DND-41 (cell line): ENCODE results near the gene CPLANE2.

Experiments
- ATAC-seq: fragments of 200-7000 bp; cut with Tn5 transposase; 3 replicates; pipeline ENCODE4 v1.9.1; 2021; ENCODE audit warnings: low read depth; ENCODE audit not compliant: insufficient read depth
- DNase-seq: peaks from one replicate; pipeline ENCODE4 v3.0.0-alpha.2; 2020
- H2AFZ ChIP-seq: 2 replicates; pipeline ENCODE4 v1.6.0; 2012; ENCODE audit warnings: low read depth, low read length
- H3K27ac ChIP-seq: 2 replicates; pipeline ENCODE4 v1.5.1; 2012; ENCODE audit warnings: low read length, inconsistent platforms
- H3K27me3 ChIP-seq: fragments of 200-600 bp; sonication (generic); 2 replicates; pipeline ENCODE4 v1.6.0; 2012; ENCODE audit warnings: low read length, mild to moderate bottlenecking, inconsistent platforms; ENCODE audit not compliant: insufficient read depth, poor library complexity
- H3K36me3 ChIP-seq: 2 replicates; pipeline ENCODE4 v1.5.1; 2012; ENCODE audit warnings: low read length, inconsistent platforms; ENCODE audit not compliant: insufficient read depth
- H3K4me1 ChIP-seq: 2 replicates; pipeline ENCODE4 v1.5.1; 2012; ENCODE audit warnings: mild to moderate bottlenecking, low read length; ENCODE audit not compliant: insufficient read depth
- H3K4me2 ChIP-seq: 2 replicates; pipeline ENCODE4 v1.6.0; 2012; ENCODE audit warnings: mild to moderate bottlenecking, moderate library complexity, low read length, inconsistent platforms; ENCODE audit not compliant: insufficient read depth
- H3K4me3 ChIP-seq, 2 experiments: fragments of 200-600 bp in 1 of 2; shearing (Covaris generic) in 1 of 2; 2 replicates each; pipeline ENCODE4 v1.5.1; 2012 to 2016; ENCODE audit warnings: inconsistent platforms in 2 of 2, low read length in 2 of 2, mild to moderate bottlenecking in 2 of 2, low read depth in 1 of 2, moderate library complexity in 1 of 2
- H3K79me2 ChIP-seq: 2 replicates; pipeline ENCODE4 v1.6.0; 2012; ENCODE audit warnings: low read length, inconsistent platforms; ENCODE audit not compliant: insufficient read depth
- H3K9ac ChIP-seq: 2 replicates; pipeline ENCODE4 v1.6.0; 2012; ENCODE audit warnings: low read depth, mild to moderate bottlenecking, inconsistent platforms, low read length, moderate library complexity
- H3K9me3 ChIP-seq: 2 replicates; pipeline ENCODE4 v1.5.1; 2012; ENCODE audit warnings: low read length, moderate library complexity, mild to moderate bottlenecking, inconsistent platforms; ENCODE audit not compliant: insufficient read depth, severe bottlenecking
- H4K20me1 ChIP-seq: 2 replicates; pipeline ENCODE4 v1.6.0; 2012; ENCODE audit warnings: low read length; ENCODE audit not compliant: insufficient read depth
- CTCF ChIP-seq: IDR thresholded peaks from 2 replicates; pipeline ENCODE4 v1.5.1; 2012; ENCODE audit warnings: borderline replicate concordance, low read length, moderate library complexity, mild to moderate bottlenecking; ENCODE audit not compliant: poor library complexity, severe bottlenecking; ENCODE audit errors: extremely low read depth
- EZH2 ChIP-seq: IDR thresholded peaks from 3 replicates; pipeline ENCODE4 v1.6.1; 2012; ENCODE audit warnings: borderline replicate concordance, low read depth, mild to moderate bottlenecking, moderate library complexity, low read length, inconsistent platforms; ENCODE audit not compliant: severe bottlenecking

The CPLANE2 gene

GRCh38 chr1:16237343-16237830 is 404 bp upstream of the CPLANE2 start:
- Histone ChIP-seq H3K4me1 (peaks cover 28% of the 10 kb centered on the region), H4K20me1 (no peaks in the 10 kb centered on the region), H3K4me2 (peak overlapping the region; percentile 97), H3K27me3 (no peaks in the 10 kb centered on the region), H3K36me3 (no peaks in the 10 kb centered on the region), H2AFZ (peak overlapping the region; percentile 87), H3K9ac (peak overlapping the region; percentile 69), H3K79me2 (no peaks in the 10 kb centered on the region), H3K4me3 (peak overlapping the region; percentile 39 to 77; a peak in 3 of 4 replicates), H3K27ac (peak overlapping the region; percentile 85), H3K9me3 (no peaks in the 10 kb centered on the region)
- TF ChIP-seq EZH2, result no peak
- no peak for TF ChIP-seq CTCF
- ATAC-seq (no peak), DNase-seq (no peak)

GRCh38 chr1:16235944-16236510 is 956 bp downstream of the CPLANE2 start:
- Histone ChIP-seq H2AFZ (peak overlapping the region; percentile 87), H3K9ac (peak overlapping the region; percentile 69)
- peak; percentile 61 for DNase-seq

GRCh38 chr1:16235347-16235746 is 1.6 kb downstream of the CPLANE2 start:
- Histone ChIP-seq H3K4me1 (peaks cover 28% of the 10 kb centered on the region), H2AFZ (no peak overlapping the region), H3K9ac (no peak overlapping the region), H3K79me2 (no peaks in the 10 kb centered on the region), H4K20me1 (no peaks in the 10 kb centered on the region), H3K27me3 (no peaks in the 10 kb centered on the region), H3K36me3 (no peaks in the 10 kb centered on the region), H3K4me3 (no peak overlapping the region), H3K4me2 (no peak overlapping the region), H3K9me3 (no peaks in the 10 kb centered on the region), H3K27ac (no peak overlapping the region)
- TF ChIP-seq EZH2 (no peak), CTCF (no peak)
- ATAC-seq (no peak), DNase-seq (no peak)

More at GRCh38 chr1:16235944-16236510, 956 bp downstream of the CPLANE2 start:
- Histone ChIP-seq H4K20me1 (no peaks in the 10 kb centered on the region), H3K36me3 (no peaks in the 10 kb centered on the region), H3K4me3 (peak overlapping the region; percentile 38 to 77; a peak in 3 of 4 replicates), H3K4me1 (peaks cover 28% of the 10 kb centered on the region), H3K79me2 (no peaks in the 10 kb centered on the region), H3K27me3 (no peaks in the 10 kb centered on the region), H3K27ac (peak overlapping the region; percentile 84), H3K4me2 (peak overlapping the region; percentile 97), H3K9me3 (no peaks in the 10 kb centered on the region)
- peak; percentile 68 for ATAC-seq
- TF ChIP-seq CTCF (peak; percentile 67), EZH2 (no peak)
